ENCODE measurements around the gene ADGRG3.

The ADGRG3 gene

GRCh38 chr16:57643147-57643874 is 24.8 kb upstream of the ADGRG3 start:
- POLR2A ChIA-PET: no interaction called here
- no peak for DNase-seq (ENCODE audit: extremely low spot score)
- CTCF ChIA-PET: no interaction called here
- TF ChIP-seq ELF4 (IDR thresholded peaks at IDR 0.05) (no peak), BHLHE40 (IDR thresholded peaks at IDR 0.05; ENCODE audit: borderline replicate concordance) (no peak), SUZ12 (IDR thresholded peaks at IDR 0.05) (no peak), LEF1 (IDR thresholded peaks at IDR 0.05; ENCODE audit: borderline replicate concordance) (no peak), PKNOX1 (IDR thresholded peaks at IDR 0.05) (no peak), FOXM1 (IDR thresholded peaks at IDR 0.05; ENCODE audit: borderline replicate concordance) (no peak), TARDBP (IDR thresholded peaks at IDR 0.05) (no peak), SP1 (IDR thresholded peaks at IDR 0.05) (no peak), ARNT (IDR thresholded peaks at IDR 0.05) (no peak)

- CTCF ChIA-PET: no interaction called here
- TF ChIP-seq FOXM1 (IDR thresholded peaks at IDR 0.05; ENCODE audit: borderline replicate concordance) (no peak), BHLHE40 (IDR thresholded peaks at IDR 0.05; ENCODE audit: borderline replicate concordance) (no peak), FOXK2 (IDR thresholded peaks at IDR 0.05) (no peak), PKNOX1 (IDR thresholded peaks at IDR 0.05) (no peak)
- DNase-seq (ENCODE audit: extremely low spot score): no peak
- POLR2A ChIA-PET: no interaction called here
These were observed 24.2 kb upstream of the ADGRG3 start for GRCh38 chr16:57643910-57644309.

GRCh38 chr16:57644383-57645014 is 23.6 kb upstream of the ADGRG3 start:
- ChIA-PET POLR2A (no interaction called here), CTCF (no interaction called here)
- TF ChIP-seq TARDBP (IDR thresholded peaks at IDR 0.05): no peak
- no peak for TF ChIP-seq FOXA1 (IDR thresholded peaks at IDR 0.05)
- no peak for TF ChIP-seq SUZ12 (IDR thresholded peaks at IDR 0.05)
- TF ChIP-seq L3MBTL2 (conservative IDR thresholded peaks at IDR 0.05): no peak
- TF ChIP-seq ZNF384 (IDR thresholded peaks at IDR 0.05): no peak
- no peak for TF ChIP-seq LEF1 (IDR thresholded peaks at IDR 0.05; ENCODE audit: borderline replicate concordance)
- no peak for TF ChIP-seq ELF4 (IDR thresholded peaks at IDR 0.05)
- TF ChIP-seq FOXK2 (IDR thresholded peaks at IDR 0.05): no peak
- no peak for DNase-seq (ENCODE audit: extremely low spot score)

- no peak for DNase-seq (ENCODE audit: extremely low spot score)
- ChIA-PET POLR2A (no interaction called here), CTCF (interaction anchor here (0.6 kb wide), 1 partner anchor 159 kb away, joined by 3 read pairs; no protein-coding TSS in a partner anchor)
- TF ChIP-seq FOXA1 (IDR thresholded peaks at IDR 0.05): no peak
These were observed 22.9 kb upstream of the ADGRG3 start for GRCh38 chr16:57645169-57645568.

- POLR2A ChIA-PET: no interaction called here
- CTCF ChIA-PET: interaction anchor here (0.6 to 5.2 kb wide), 2 partner anchors 69 to 158 kb away, joined by 3 to 21 read pairs; no protein-coding TSS in a partner anchor
- TF ChIP-seq PKNOX1 (IDR thresholded peaks at IDR 0.05): no peak
- no peak for TF ChIP-seq L3MBTL2 (conservative IDR thresholded peaks at IDR 0.05)
- no peak for TF ChIP-seq ARNT (IDR thresholded peaks at IDR 0.05)
- TF ChIP-seq HDGF (IDR thresholded peaks at IDR 0.05; ENCODE audit: borderline replicate concordance): no peak
- no peak for TF ChIP-seq SUZ12 (IDR thresholded peaks at IDR 0.05)
- no peak for TF ChIP-seq ELF4 (IDR thresholded peaks at IDR 0.05)
- TF ChIP-seq ZNF384 (IDR thresholded peaks at IDR 0.05): no peak
- DNase-seq (ENCODE audit: extremely low spot score): no peak
These were observed 22.3 kb upstream of the ADGRG3 start for GRCh38 chr16:57645691-57646387.

- TF ChIP-seq FOXK2 (IDR thresholded peaks at IDR 0.05) (no peak), ARNT (IDR thresholded peaks at IDR 0.05) (no peak)
- POLR2A ChIA-PET: interaction anchor here (1.4 kb wide), 1 partner anchor 89 kb away, joined by 4 read pairs; the partner anchor contains the start of gene KATNB1
- CTCF ChIA-PET: interaction anchor here (1.0 to 5.2 kb wide), 2 partner anchors 55 to 70 kb away, joined by 7 to 21 read pairs; no protein-coding TSS in a partner anchor
- DNase-seq (ENCODE audit: extremely low spot score): no peak
These were observed 21.6 kb upstream of the ADGRG3 start for GRCh38 chr16:57646388-57647039.
